Liver (tissue), 2 donors: Measurements from ENCODE around the gene LTA4H.

Experiments used
- CTCF ChIP-seq: fragments of 150-350 bp; IDR thresholded peaks from 2 replicates; pipeline ENCODE4 v1.5.1; 2017; ENCODE audit warnings: improper control_type of control experiment, low read depth, low read length; ENCODE audit not compliant: missing input control
- YY1 ChIP-seq: IDR thresholded peaks from 2 replicates; pipeline ENCODE4 v1.6.1; 2016; ENCODE audit warnings: antibody characterized with exemption, mild to moderate bottlenecking
- donor health status: healthy.

- TF ChIP-seq CTCF (no peak), YY1 (no peak)
These were observed 41.5 kb downstream of the LTA4H start for GRCh38 chr12:95993907-95994306.
